ENCODE measurements around the gene TFE3.
"Not testable (repeated sequence)": the region's sequence is repeated elsewhere in the genome, so short reads cannot be mapped to it uniquely, and the experiment has no call there.

The TFE3 gene

DNA sequence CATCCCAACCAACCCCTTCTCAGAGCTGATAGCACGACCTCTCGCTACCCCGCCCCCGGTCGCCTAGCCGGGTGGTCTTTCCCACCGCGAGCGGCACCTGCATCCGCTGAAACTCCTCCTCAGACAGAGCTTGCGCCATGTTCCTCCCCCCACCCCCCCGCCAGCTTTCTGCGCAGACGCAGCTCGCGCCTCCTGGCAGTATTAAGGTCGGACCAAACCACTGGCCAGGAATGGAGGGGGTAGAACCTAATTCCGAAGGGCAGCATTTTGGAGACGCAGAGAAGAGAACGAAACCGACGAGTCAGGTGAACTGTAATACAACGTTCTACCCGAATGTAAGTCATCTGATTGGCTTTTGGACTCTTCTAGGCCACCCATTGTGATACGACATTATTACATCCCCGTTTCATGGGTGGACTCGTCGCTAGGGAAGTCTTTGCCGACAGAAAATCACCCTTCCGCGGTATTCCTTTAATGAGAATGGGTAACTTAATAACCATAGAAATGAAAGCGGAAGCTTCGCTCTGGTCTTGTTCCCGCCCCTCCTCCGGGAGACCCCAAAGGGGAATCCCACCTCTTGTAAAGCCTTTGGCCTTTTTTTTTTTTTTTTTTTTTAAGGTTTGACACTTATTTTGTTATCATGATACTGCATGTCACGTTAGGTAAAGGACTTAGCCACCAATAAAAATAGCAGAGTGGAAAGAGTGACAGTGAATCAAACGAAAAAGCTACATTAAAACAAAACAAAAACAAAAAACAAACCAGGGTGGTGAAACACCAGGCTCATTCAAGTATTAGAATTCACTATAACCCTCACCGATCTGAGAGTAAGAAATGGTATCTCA, 40.8 kb downstream of the TFE3 start, which contains the start of gene GRIPAP1:
TSS of gene GRIPAP1 (minus strand) at position 174 of the 845 bp plus-strand sequence. CDS start at position 139, 35 bp downstream.
- DNase-seq: peak; percentile 1 to 83 (median 49)

DNA sequence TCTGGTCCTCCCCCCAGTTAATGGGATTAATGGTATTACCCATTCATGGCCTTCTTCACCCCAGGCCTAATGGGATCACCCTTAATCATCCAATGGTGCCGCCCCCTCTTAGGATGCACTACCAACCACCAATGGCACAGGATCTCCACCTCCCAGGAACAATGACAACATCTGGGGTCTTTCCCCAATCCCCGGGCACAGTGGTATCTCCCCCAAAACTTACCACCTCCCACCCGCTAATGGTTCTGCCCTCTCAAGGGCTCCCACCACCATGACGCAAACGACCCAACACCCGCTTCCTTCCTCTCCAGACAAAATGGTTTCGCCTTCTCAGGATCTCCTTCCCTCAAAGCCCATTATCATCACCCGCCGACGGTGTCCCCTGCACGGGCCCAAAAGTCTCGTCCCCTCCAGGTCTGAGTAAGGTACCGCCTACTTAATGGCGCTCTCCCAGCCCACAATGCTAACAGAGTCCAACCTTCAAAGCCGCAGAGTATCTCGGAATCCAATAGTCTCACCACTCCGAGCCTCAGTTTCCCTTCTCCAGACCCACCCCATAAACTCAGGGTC, 41.6 kb downstream of the TFE3 start:
- peak in 12 of 56 donors; percentile 0 to 32 (median 11) for DNase-seq

DNA sequence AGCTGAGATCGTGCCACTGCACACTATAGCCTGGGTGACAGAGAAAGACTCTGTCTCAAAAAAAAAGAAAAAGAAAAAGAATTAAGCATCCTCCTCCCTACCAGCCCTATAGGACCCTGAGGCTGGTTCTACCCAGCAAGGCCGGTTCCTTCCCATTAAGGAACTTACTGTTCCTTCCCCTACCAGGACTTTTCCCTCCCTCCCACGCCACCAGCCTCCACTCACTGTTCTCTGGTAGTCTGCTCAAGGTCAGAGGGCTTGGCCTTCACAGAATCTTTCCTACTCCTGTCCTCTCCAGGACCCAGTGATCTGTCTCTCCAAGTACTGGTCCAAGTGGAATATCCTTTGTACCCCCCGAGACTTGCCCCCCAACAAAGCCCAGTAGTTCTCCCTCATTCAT, 42.5 kb downstream of the TFE3 start:
- DNase-seq: no peak

DNA sequence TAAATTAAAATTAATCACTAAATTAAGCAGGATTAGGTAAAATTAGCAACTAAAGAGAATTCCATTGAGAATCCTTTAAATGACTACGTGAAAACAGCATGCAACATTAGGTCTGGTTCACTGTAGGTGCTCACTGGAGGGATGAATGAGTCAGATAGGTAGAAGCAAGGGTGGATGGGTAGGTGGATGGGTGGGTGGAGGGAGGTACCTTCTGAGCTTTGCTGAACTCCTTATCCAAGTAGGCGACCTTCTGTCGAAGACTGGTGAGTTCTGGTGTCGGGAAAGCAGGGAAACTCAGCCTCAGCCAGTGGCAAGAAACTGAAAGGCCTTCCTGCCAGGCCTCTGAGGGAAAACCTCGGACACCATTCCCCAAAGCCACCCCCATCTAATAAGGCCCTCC, 44.1 kb downstream of the TFE3 start:
- DNase-seq: no peak

DNA sequence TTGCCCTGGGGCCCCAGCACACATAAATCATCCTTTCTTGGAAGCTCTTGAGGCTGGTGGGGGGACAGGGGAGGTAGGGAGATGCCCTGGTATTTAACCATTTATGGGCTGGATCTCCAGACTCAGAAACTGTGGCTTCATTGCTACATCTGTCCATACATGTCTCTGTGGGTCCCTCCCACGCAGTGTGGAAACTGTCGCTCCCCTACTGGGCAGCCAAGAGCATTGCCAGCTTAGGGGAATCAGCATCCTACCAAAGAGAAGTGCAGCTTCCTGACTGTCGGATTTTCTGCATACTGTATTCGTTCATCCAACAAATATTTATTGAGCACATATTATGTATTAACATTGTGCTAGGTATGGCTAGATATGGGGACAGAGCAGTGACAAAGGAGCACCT, 44.8 kb downstream of the TFE3 start:
- DNase-seq: no peak

DNA sequence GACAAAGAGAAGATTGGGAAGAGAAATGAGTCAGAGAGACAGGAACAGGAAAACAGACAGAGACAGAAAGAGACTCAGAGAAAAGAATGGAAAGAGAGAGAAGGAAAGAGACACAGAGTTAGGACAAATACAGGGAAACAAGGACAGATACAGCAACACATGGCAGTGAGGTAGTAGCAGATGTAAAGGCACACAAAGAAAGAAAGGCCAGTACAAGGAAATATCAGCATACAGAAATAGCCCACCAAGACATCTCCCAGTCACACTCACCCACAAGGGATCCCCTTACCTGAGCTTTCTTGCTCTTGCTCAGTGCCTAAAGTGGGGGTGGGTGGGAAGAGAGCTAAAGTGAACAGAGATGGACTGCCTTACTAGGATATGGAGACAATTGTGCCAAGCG, 45.3 kb downstream of the TFE3 start:
- no peak for DNase-seq

DNA sequence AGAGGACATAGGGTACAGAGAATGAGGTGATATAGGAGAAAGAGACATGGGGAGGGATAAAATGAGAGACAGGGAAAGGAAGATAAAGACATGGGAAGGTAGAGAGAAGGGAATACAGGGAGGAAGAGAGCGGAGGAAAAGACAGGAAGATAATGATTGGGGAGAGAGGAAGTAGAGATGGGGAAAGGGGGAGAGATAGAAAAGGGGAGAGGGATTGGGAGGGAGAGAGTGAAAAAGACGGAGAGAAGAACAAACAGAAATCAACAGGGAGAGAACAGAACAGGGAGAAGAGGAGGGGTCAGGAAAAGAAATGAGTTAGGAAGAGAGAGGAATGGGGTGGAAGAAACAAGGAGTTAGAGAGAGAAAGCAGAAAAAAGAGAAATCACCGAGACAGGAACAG, 45.7 kb downstream of the TFE3 start:
- DNase-seq: no peak

DNA sequence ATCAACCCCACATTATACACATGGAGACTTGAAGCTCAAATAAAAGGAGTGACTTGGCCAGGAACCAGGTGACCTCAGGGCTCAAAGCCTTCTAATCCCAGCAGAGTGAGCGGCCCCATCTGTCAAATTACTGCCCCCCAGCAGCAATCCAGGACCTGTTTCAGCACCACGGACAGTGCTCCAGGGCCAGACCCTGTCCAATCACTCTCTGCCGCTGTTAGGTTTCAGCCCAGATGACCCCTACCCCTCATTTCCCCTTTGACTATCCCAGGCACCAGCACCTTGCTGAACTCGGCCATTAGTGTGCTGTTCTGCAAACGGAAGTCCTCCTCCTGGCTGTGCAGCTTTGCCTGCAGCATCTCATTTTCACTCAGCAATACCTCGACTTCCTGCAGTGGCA, 46.2 kb downstream of the TFE3 start:
- no peak for DNase-seq

DNA sequence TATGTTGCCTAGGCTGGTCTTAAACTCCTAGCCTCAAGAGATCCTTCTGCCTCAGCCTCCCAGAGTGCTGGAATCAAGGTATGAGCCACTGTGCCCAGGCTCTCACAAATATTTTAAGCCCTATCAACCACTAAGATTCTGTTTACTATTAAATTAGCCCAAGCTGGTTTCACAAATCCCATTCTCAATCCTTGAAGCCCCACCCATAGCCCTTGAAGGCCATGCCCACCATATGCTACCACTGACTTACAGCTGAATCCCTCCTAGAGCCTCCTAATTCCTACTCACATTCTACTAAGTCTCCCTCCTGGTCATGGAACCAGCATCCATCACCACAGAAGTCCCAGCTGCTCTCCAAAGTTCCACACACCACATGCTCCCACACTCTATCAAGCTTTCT, 50.8 kb downstream of the TFE3 start:
- DNase-seq: no peak

DNA sequence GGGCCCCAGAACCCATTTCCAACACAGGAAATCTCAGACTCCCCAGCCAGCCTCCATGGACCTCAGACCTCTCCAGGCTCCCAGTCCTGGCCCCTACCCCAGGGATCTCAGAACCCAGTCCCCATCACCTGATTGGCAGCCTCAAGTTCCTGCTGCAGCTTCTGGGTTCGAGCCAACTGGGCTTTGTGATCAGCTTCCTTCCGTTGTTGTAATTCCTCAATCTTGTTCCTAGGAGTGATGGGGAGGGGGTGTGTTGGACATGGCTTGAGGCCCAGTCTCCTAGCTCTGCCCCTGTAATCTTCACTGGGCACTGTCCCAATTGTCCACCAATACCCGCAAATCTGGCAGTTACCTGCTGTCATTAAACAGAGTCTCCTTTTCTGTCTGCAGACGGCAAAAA, 53.7 kb downstream of the TFE3 start:
- DNase-seq: no peak

DNA sequence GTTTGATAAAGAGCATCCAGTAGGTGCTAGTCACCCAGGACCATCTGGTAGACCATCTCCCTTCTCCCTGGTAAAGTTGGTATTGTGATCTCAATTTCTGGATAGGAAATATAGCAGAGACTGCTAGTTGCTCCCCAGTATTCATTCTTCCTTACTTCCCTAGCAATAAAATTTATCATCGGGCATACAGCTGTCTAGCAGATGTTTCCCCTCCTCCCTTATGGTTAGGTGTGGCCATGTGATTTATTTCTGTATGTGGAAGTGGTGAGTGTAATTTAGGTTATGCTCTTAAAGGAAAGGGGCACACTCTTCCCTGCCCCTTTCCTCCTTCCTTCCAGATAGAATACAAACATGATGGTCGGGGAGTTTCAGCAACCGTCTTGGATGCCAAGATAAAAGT, 59.3 kb downstream of the TFE3 start:
- no peak for DNase-seq

DNA sequence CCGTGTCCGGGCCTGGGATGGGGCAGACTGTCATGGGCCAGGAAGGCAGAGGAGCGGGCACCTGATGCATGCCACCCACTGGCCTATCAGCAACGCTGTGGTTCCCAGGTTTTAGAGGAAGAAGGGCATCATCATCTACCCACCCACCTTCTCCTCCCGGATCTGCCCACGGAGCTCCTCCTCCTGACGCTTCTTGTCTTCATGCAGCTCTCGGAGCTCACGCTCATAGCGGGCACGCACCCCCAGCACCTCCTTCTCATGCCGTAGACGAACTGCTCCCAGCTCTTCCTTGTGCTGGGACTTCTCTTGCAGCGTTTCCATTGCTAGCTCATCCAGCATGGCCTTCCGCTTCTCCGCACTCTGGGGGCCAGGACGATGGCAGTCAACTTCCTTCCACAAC, 60.1 kb downstream of the TFE3 start:
- DNase-seq: no peak

DNA sequence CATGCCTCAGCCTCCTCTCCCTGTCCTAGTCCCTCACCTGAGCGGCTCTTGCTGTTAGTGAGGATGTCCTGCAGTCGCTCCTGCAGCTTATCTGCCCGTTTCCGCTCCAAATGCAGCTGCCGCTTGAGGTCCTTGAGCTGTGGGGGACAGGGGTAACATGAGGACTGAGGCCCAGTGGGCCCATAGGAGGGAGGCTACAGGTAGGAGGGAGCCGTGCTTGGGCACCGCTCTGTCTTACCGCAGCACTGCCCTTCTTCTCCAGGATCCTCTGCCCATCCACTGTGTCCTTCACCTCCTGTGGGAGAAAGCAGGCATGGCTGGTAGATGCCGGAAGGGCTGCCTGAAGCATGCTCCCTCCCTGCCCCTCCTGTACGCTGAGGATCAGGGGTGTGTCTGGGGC, 62.0 kb downstream of the TFE3 start:
- DNase-seq: no peak

DNA sequence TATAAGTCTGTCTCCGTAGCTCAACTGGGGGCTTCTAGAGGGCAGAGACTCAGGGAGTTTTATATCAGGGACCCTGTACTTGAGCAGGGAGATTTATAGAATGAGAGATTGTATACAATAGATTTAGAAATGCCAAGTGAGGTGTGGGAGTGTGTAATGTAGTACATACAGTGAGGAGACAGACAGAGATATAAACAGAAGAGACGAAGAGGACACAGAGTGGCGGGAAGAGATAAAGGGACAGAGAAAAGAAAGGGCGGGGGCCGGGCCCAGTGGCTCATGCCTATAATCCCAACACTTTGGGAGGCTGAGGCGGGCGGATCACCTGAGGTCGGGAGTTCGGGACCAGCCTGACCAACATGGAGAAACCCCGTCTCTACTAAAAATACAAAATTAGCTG, 62.8 kb downstream of the TFE3 start:
- DNase-seq: not testable (repeated sequence)

Measured in amygdala (tissue), 56 donors.